Ectodermal cell (in vitro differentiated cells): ENCODE data around the gene DDX1.
"Not testable (repeated sequence)": the region's sequence is repeated elsewhere in the genome, so short reads cannot be mapped to it uniquely, and the experiment has no call there.

Experiments
- H3K27ac ChIP-seq: 2 replicates; pipeline ENCODE4 v1.7.0; 2013; ENCODE audit warnings: mild to moderate bottlenecking, low read depth, low read length; ENCODE audit not compliant: insufficient read depth, poor library complexity, severe bottlenecking
- H3K27me3 ChIP-seq: 2 replicates; pipeline ENCODE4 v1.7.0; 2013; ENCODE audit warnings: mild to moderate bottlenecking, low read length; ENCODE audit not compliant: insufficient read depth, control insufficient read depth, poor library complexity, severe bottlenecking
- H3K36me3 ChIP-seq: one replicate; pipeline ENCODE4 v1.7.0; 2013; ENCODE audit warnings: low read length; ENCODE audit not compliant: control insufficient read depth, insufficient read depth
- H3K4me1 ChIP-seq: one replicate; pipeline ENCODE4 v1.7.0; 2013; ENCODE audit warnings: low read length; ENCODE audit not compliant: control insufficient read depth, insufficient read depth
- H3K4me3 ChIP-seq: 2 replicates; pipeline ENCODE4 v1.7.0; 2013; ENCODE audit warnings: low read depth, low read length, control low read depth; ENCODE audit not compliant: insufficient read depth
- H3K9me3 ChIP-seq: 2 replicates; pipeline ENCODE4 v1.7.0; 2013; ENCODE audit warnings: mild to moderate bottlenecking, low read length, moderate library complexity; ENCODE audit not compliant: control insufficient read depth
- WGBS, 2 experiments: methylation state at CpG; one replicate each; pipeline ENCODE4 v1.1.7; 2013; ENCODE audit warnings: missing lambda C conversion rate in 2 of 2; 5-methylcytosine and 5-hydroxymethylcytosine counted together

Gene DDX1

GRCh38 chr2:15677141-15677843, 85.6 kb downstream of the DDX1 start:
- Histone ChIP-seq H3K4me1 (peaks cover 10% of the 10 kb centered on the region), H3K27ac (no peak overlapping the region), H3K4me3 (no peak overlapping the region), H3K9me3 (no peaks in the 10 kb centered on the region), H3K27me3 (no peaks in the 10 kb centered on the region), H3K36me3 (no peaks in the 10 kb centered on the region)
- WGBS, 2 experiments: 43 to 54% methylated on average over 9 of the region's 9 CpGs

DNA sequence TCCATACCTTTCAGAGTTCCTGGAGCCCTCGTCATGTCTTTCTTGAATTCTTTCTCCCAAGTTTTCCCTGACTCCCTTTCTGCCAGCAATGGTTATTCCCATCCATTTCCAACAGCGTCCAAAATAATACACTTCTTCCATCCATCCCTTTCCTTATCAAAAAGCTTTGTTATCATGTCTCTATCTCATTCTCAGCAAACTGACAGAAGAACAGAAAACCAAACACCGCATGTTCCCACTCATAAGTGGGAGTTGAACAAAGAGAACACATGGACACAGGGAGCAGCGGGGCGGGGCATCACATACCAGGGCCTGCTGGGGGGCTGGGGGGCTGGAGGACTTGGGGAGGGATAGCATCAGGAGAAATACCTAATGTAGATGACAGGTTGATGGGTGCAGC, 86.7 kb downstream of the DDX1 start:
- H3K4me1 ChIP-seq: peaks cover 8% of the 10 kb centered on the region
- H3K36me3 ChIP-seq: no peaks in the 10 kb centered on the region
- no peak overlapping the region for H3K4me3 ChIP-seq
- H3K9me3 ChIP-seq: no peaks in the 10 kb centered on the region
- no peaks in the 10 kb centered on the region for H3K27me3 ChIP-seq
- WGBS, 2 experiments: 94% methylated on average over 5 of the region's 5 CpGs
- H3K27ac ChIP-seq: no peak overlapping the region

DNA sequence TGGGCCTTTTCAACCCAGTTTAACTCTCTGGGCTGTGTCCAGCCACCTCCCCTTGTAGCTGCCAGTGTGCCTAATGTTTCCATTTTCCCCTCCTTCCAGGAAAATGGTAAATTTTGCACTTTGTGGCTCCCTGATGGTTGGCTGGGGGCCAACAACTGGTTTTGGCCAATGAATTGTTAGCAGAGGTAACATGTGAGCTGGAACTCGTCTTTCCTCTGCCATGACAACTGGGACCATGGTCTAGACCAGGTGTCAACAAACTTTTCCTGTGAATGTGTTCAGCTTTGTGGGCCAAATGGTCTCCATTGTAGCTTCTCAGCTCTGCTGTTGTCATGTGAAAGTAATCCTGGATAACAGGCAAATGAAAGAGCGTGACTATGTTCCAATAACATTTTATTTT, 87.2 kb downstream of the DDX1 start:
- WGBS, 2 experiments: 93 to 95% methylated on average over 2 of the region's 2 CpGs
- H3K4me3 ChIP-seq: no peak overlapping the region
- no peaks in the 10 kb centered on the region for H3K9me3 ChIP-seq
- H3K27ac ChIP-seq: no peak overlapping the region
- no peaks in the 10 kb centered on the region for H3K36me3 ChIP-seq
- H3K4me1 ChIP-seq: peaks cover 6% of the 10 kb centered on the region
- no peaks in the 10 kb centered on the region for H3K27me3 ChIP-seq

GRCh38 chr2:15679386-15679924, 87.8 kb downstream of the DDX1 start:
- WGBS, 2 experiments: 88 to 98% methylated on average over 3 of the region's 3 CpGs
- Histone ChIP-seq H3K27me3 (no peaks in the 10 kb centered on the region), H3K36me3 (no peaks in the 10 kb centered on the region), H3K4me3 (no peak overlapping the region), H3K9me3 (no peaks in the 10 kb centered on the region), H3K4me1 (peaks cover 6% of the 10 kb centered on the region), H3K27ac (no peak overlapping the region)

DNA sequence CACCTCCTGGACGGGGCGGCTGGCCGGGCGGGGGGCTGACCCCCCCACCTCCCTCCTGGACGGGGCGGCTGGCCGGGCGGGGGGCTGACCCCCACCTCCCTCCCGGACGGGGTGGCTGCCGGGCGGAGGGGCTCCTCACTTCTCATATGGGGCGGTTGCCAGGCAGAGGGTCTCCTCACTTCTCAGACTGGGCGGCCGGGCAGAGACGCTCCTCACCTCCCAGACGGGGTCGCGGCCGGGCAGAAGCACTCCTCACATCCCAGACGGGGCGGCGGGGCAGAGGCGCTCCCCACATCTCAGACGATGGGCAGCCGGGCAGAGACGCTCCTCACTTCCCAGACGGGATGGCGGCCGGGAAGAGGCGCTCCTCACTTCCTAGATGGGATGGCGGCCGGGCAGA, 88.5 kb downstream of the DDX1 start:
- H3K27ac ChIP-seq, H3K4me1 ChIP-seq, H3K9me3 ChIP-seq, H3K27me3 ChIP-seq, H3K36me3 ChIP-seq, H3K4me3 ChIP-seq: not testable (repeated sequence)
- WGBS, 2 experiments: 91 to 96% methylated on average over 30 to 32 of the region's 33 CpGs
